Iris pigment epithelial cell (primary cell): ENCODE results near the gene TSFM.

ENCODE experiments used
- DNase-seq: peaks from one replicate; pipeline ENCODE4 v3.0.0-alpha.2; 2011; ENCODE audit warnings: low read depth

The TSFM gene

DNA sequence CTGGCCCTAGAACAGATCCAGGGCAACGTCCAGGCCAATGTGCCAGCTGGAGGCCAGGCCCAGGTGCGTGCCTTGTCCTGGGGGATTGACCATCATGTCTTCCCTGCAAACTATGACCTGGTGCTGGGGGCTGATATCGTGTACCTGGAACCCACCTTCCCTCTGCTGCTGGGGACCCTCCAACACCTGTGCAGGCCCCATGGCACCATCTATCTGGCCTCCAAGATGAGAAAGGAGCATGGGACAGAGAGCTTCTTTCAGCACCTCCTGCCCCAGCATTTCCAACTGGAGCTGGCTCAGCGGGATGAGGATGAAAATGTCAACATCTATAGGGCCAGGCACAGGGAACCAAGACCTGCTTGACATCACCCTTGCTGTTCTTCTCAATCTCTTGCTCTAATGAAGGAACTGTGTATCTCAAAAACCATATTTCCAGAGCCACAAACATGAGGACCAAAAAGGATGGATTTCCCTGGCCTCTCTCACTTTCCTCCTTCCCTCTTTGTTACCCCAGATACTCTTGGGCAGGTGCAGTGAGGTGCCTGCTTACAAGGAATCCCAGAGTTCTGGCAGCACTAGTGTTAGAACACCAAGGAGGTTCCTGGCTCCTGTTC is 2.2 kb upstream of the TSFM start:
- DNase-seq, result no peak

DNA sequence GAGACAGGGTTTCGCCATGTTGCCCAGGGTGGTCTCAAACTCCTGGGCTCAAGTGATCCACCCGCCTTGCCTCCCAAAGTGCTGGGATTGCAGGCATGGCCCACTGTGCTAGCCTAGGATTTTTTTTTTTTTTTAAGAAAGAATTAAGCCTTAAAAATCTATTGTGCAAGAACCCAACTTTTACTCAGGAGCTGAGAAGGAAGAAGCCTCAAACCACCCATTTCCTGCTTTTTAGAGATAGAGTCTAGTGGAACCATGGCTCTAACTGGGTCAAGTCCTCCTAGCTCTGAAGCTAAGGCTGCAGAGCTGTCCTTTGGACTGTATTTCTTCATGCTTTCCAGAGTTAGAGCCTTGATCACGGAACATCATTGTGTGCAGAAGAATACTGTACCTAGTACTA is 1.3 kb upstream of the TSFM start:
- no peak for DNase-seq

DNA sequence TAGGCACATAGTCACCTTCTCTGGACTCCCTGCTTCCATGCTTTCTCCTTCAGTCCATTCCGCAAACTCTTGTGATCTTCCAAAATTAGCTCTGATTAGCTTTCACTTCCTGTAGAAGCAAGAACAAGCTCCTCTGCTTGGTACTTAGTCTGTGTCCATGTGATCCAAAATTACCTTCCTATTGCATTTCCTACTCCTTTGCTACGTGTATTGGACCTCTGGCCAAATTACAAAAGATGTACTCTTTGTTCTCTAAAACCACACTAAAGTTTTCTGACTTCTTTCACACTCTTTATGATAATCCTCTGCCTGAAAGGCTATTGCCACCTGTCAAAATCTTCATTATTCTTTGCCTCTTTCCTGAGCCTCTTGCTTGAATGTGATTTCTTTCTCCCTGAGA is 786 bp upstream of the TSFM start:
- no peak for DNase-seq

DNA sequence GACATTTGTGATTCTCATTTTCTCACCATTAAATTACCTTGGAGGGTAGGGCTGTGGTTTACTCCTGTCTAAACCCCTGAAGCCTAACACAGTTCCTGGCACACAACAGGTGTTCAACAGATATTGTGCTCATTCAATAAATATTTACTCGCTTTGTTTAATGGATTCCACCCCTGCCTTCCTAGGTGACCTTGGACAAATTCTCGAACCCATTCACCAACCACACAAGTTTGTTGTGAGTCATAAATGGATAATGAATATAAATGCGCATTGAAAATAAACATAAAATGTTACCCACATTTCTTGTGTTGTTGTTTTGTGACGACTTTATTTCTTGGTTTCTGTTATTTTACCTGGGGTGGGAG is 362 bp upstream of the TSFM start:
- no peak for DNase-seq

DNA sequence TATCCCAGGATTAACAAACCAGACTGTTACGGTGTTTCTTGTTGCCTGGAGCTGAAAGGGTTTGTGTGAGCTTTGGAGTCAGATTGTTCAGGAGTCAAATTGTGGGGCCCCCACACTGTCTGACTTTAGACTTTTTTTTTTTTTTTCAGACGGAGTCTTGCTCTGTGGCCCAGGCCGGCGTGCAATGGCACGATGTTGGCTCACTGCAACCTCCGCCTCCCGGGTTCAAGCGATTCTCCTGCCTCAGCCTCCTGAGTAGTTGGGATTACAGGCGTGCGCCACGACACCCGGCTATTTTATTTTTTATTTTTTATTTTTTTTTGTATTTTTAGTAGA is 847 bp downstream of the TSFM start:
- no peak for DNase-seq

DNA sequence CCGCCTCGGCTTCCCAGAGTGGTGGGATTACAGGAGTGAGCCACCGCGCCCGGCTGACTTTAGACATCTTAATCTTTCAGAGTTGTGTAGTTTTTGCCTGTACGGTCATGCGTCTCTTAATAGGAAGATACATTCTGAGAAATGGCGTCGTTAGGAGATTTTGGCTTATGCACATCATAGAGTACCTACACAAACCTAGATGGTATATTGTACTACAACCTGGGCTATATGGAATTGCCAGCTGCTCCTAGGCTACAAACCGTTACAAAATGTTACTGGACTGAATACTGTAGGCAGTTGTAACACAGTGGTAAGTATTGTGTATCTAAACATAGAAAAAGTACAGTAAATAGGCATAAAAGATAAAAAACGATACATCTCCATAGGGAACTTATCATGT is 1.3 kb downstream of the TSFM start:
- DNase-seq, result no peak

DNA sequence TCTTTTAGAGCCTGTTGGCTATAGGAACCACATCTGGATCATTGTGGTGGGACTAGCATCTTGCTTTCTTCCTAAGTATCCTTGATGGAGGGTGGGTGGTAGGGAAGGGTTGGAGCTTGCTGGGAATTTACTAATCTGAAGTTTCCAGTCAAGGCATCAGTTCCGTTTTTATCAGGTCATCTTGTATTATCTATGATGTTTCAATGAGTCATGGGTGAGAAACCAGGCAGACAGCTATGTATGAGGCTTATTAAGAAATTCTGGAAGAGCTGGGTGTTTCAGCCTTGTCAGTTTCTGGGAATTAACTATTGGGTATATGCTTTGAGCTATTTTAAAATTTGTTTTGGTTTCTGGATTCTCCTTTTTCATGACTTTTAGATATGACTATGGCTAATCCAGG is 11.3 kb downstream of the TSFM start:
- peak; percentile 93 for DNase-seq

DNA sequence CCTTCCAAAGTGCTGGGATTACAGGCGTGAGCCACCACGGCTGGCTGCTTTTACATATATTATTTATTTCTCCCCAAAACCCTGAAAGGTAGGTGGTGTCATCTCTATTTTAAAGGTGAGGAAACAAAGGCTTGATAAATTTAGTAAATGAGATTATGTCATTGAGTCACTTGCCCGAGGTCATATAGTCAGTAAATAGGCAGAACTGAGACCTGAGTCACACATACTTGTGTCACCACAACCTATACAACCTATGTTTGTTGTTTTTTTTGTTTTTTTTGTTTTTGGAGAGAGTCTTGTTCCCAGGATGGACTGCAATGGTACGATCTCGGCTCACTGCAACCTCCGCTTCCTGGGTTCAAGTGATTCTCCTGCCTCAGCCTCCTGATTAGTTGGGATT is 12.8 kb downstream of the TSFM start:
- DNase-seq, result peak; percentile 36

DNA sequence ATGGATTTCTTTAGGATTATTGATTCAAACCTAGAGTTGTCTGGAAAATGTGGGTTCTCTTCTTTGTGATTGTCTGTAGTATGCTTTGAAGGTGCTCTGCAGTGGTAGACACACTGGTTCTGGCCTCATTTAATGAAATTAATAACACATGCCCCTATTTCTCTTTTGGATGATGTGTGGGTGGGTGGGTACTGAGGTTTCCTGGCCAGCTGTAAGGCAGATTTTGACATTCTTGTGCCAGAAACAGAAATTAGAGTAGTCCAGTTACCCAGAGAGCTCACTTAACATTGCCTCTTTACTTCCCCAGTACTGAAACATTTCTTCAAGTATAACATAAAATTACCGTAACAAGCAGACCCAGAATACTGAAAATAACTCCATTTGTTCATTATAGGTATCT is 14.4 kb downstream of the TSFM start:
- DNase-seq, result no peak

DNA sequence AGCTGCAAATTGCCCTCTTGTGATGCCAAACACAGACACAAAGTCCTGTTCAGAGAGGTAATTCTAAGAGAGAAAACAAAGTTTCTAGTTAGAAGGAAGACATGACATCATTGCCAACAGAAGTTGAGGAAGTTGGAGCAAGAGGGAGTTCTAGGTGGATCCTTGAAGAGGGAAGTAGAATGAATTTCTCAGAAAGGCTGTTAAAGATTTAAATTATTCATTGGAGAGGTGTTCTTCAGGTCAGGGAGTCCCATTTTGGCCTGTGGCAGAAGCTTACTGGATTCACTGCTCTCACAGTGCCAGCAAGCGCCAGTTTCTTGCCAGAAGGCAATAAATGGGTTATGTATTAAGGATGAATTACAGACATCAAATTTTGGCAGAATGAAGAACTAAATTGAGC is 15.3 kb downstream of the TSFM start:
- no peak for DNase-seq

DNA sequence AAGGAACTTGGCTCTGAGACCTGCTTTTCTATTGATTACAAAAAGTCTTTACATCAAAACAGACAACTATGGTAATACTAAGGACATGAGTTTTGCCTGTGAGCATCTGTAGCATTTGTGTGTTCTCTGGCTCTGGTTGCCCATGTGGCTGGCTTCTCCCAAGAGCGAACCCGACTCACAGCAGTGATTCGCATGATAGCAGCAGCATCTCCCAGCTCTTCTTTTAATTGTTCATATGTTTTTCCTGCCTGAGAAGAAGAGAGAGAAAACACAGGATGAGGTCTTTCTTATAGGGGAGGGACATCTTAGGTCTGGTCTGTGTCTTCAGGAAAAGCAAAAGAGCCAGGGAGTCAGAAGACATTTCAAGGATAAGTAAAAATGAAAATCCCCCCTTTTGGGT is 18.4 kb downstream of the TSFM start:
- DNase-seq, result no peak

DNA sequence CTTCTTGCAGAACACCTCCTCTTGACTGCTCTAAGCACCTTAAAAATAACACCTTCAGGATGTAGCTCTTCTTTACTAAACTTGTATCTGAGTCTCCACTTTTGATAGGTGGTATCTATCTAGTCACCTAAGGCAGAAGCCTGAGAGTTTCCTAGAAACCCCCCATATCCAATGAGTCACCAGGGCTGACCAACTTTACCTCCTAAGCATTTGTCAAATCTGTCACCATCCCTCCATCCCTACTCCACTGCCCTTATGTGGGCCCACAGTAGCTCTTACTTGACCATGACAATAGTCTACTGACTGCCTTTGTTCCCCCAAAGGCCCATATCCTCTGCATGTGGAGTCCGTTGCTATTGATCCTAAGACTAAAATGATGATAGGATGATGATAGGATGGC is 20.0 kb downstream of the TSFM start:
- DNase-seq, result no peak

DNA sequence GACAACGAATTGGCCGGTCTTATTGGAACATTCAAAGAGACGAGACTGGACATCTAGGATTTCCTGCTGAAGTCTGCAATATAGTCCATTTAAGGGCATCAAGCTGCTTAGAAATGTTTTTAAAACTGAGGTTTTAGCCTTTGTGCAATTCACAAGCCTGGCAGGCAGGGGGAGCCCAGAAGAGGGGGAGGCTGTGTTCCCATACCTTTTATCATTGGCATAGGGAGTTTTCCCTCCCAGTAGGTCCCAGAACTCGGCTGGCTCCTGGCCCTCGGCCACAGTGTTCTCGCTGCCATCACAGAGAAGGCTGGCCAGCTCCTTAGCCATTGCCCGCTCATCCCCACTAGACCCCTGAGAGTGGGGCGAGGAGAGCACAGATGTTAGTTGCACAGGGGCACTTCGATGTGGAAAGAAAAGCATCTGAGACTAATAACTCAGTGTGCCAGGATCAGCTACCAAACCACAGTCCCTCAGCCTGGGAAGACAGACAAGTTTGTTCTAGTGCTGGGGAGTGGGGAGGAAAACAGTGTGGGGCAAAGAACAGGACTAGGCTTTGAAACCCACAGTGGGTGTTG is 20.8 kb downstream of the TSFM start:
- DNase-seq, result peak; percentile 40

DNA sequence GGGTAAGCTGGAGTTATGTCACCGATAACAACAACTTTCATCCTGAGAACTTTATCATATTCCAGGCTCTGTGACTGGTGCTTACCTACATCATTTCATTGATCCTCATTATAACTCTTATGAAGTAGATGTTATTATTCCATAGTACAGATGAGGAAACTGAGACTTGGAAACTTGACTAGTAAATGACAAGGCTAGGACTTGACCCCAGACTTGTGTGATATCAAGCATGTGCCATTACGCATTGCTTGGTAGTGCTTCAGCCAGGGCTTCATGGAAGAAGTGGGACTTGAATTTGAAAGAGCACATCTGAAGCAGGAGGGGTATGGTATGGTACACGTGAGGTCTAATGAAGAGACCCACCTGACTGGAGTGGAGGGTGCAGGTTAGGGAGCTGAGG is 24.1 kb downstream of the TSFM start:
- DNase-seq, result no peak

DNA sequence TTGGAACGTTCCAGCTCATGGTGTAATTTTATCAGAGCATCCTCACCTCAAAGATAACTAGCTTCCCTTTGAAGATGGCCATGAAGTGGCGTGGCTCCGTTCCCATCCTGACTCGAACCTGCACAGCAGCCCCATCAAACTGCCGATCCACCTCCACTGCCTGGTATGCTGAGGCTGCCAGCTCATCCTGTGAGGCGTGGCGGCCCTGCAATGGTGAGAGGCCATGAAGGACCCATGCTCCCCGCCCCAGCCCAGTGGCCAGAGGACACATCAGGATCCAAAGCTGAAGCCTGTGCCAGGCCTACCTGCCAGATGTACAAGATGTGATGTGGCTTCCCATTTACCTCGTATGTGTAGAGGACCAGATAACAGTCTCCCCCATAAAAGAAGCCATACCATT is 24.7 kb downstream of the TSFM start:
- DNase-seq, result no peak

DNA sequence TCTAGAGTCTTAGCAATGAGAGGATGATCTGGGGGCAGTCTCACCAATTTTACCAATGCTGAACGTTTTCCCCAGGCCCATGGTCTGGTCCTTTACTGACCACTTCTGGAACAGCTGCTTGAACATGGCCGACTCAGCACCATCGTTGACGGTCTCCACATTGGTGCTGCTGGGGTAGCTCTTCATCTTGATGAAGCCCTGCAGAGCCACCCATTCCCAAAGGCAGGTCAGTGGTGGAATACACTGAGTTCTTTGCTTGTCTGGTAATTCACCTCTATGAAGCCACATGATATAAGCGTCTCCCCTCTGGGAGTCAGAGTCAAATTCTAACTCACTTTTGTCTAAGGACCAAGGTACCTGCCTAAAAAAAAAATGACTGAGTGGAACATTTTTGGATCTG is 25.8 kb downstream of the TSFM start:
- no peak for DNase-seq

DNA sequence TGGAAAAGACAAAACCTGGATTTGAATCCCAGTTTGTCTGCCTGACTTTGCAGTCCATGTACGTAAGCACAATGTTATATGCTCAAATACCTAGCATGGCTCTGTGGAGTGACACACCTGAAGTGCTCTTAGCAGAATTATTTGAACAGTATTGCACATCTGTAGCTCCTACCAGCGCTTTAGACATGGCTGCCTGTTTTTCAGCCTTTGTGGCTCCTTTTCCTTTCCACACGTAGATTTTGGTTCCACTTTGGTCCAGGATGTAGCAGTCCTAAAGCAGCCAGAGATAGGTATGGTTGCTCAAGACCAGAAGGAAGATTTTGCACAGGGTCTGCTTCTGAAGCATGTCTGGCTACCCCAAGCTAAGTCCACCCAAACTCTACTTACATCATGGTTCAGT is 26.8 kb downstream of the TSFM start:
- no peak for DNase-seq

DNA sequence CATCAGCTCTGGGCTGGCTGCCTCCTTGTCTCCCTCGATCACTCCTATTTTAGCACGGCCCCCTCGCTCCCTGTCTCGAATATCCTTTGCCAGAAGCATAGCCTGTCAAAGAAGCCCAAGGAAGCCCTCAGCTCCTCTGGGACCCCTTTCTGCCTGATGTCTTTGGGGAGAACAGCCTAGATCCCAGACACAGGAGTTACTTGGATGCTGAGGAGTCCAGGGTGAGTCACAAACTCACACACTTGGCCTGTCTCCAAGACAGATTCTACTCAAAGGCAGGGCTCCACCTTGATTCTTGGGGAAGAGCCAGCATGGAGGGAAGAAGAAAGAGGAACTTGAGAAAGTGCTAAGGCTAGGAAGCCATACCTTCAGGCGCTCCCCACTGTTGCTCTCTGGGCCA is 27.9 kb downstream of the TSFM start:
- peak; percentile 70 for DNase-seq

DNA sequence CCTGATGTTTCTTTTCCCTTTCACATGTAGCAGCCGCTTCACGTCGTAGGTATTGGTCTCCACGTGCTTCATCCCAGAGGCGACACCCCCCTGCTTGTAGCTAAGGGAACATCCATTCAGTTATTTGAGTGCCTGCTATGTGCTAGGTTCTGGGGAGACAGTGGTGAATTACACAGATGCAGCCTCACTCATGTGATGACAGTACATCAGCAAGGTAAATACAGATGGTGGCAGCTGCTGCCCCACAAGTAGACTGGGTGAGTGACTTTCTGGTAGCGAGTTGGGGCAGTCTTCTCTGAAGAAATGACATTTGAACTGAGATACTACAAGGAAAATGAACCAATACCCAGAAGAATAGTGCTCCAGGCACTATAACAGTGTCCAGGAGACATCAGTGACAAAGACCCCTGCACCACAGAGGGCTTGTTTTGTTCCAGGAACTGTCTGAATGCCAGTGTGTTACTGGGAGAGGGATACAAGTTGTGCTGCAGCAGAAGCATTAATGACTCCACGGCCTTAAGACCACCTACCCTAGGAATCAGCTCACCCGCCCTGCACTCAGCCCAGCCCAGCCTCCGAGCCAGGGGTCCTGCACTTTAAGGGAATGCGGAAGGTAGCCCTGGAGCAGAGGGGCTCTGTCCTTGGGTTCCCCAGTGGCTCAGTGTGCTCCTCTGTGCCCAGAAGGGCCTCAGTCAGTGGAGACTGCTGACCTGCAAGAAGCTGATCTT is 28.6 kb downstream of the TSFM start:
- DNase-seq, result no peak

DNA sequence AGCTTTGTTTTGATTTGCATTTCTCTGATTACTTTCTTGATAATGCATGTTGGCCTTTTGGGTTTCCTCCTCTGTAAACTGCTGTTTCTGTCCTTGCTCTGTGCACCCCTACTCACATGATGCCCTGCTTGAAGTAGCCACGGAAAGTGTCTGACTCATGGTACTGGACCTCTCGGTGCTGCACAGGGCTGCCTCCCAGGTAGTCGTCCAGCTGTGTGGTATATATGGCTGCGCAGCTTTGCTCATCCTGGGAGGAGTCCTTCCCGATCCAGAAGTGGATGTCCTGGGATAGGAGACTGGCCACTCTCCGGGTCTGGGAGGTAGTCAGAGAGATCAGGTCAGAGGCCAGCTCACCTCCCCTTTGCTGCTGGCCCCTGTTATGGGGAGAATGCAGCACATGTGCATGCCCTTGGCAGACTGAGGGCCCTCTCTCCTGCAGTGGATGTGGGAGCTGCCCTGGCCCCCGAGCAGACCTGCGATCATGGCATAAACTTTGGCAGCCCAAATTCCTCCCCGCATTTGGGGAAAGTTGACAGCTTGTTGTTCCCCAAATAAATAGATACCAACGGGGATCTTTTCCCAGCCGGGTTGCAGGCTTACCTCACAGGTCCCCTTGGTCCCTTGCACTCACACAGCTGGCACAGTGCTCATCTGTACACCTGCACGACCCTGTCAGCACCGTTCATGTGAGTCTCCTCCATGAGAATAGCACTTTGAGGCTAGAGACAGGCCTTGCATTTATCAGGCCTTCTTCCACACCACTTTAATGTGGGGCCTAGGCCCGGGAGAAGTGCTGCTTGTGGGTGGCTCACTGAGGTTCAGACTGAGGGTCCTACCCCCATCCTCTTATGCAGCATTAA is 30.8 kb downstream of the TSFM start:
- peak; percentile 33 for DNase-seq

DNA sequence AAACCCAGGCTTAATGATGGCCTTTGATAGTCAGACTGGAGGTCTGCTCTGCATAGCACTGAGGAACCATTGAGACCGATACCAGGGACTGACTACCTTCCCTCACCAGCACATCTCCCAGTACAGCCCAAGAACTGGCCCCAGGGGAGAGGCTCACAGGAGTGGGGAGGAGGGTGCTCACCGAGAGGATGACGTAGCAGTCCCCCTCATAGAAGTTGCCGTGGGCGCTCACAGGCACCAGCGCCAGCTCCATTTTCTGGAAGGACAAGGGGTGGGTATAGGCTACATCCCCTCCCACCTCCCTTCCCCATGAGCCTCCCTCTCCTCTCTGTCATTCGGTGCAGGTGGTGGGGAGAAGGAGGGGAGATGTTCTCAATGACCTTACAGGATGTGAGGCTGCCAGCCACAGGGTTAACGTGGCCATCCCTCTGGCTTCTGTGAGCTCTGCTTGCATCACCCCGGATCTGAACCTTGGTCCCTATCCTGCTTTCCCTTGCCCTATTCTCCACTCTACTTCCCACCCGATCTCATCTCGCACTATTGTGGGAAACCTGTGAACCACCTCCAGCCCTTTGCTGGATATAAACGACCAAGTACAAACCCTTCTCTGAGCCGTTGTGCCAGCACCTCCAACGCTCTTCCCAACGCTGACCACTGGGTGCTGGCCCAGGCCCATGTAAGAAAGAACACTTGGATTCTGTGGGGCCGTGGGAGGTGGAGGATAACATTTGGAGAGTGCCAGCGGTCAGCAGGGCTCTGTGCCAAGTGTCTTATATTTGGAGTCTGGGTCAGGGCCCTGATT is 31.6 kb downstream of the TSFM start:
- no peak for DNase-seq
